NT2/D1 (cell line): ENCODE results near the gene FMN1.

ENCODE experiments used
- SUZ12 ChIP-seq: IDR thresholded peaks from 2 replicates; pipeline ENCODE4 v1.6.1; 2011; ENCODE audit not compliant: insufficient read length, insufficient read depth; ENCODE audit errors: extremely low read depth
- YY1 ChIP-seq: IDR thresholded peaks from 2 replicates; pipeline ENCODE4 v1.6.1; 2011; ENCODE audit not compliant: insufficient read length, insufficient read depth
- ZNF274 ChIP-seq: IDR thresholded peaks from 2 replicates; pipeline ENCODE4 v1.6.1; 2011; ENCODE audit warnings: mild to moderate bottlenecking, low read depth, low read length

DNA sequence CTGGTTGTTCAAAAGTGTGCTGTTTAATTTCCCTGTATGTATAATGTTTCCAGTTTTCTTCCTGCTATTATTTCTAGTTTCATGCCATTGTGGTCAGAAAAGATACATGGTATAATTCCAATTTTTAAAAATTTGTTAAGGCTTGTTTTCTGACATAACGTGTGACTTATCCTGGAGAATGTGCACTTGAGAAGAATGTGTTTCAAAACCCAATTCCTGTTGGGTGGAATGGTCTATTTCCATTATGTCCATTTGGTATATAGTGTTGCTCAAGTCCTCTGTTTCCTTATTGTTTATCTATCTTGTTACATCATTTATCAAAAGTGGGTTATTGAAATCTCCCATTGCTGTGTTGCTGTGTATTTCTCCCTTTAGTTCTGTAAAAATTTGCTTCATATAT, 261.3 kb downstream of the FMN1 start:
- TF ChIP-seq SUZ12 (no peak), YY1 (no peak), ZNF274 (no peak)
